Omental fat pad (tissue), 4 donors: ENCODE data around the gene SLC4A4. TPM values are rescaled to one million over a fixed set of nuclear protein-coding genes. Genes with fewer than 3 reads are reported as not detected.

Experiments used
- ATAC-seq: fragments of 150-250 bp; one replicate; pipeline ENCODE4 v1.9.1; 2016; ENCODE audit warnings: mild to moderate bottlenecking, moderate library complexity; ENCODE audit not compliant: low FRiP score
- DNase-seq: peaks from one replicate; pipeline ENCODE4 v3.0.0-alpha.2; 2019; ENCODE audit warnings: low spot score
- total RNA-seq, 4 donors: library from RNA; depleted of rRNA; stranded (reverse); fragments of >200 nt; gene quantifications; one replicate each; pipeline ENCODE4 v1.1.0, GENCODE V29; 2016
- TF ChIP-seq, protein P1 (sequence below), 3 donors: fragments of 450-650 bp; IDR thresholded peaks; one replicate each; pipeline ENCODE4 v1.5.1; 2016 to 2017; ENCODE audit warnings: antibody characterized with exemption in 3 of 3, mild to moderate bottlenecking in 3 of 3, moderate library complexity in 2 of 3

SLC4A4 gene
- total RNA-seq, 4 donors from 2014 or later: 8.4 to 45.6 (median 10.2) TPM

- ATAC-seq: no peak
Measured at GRCh38 chr4:71584585-71584984, 245.8 kb downstream of the SLC4A4 start.

GRCh38 chr4:71586087-71586763 is 247.4 kb downstream of the SLC4A4 start:
- DNase-seq (no peak), ATAC-seq (no peak)
- TF ChIP-seq, protein P1, sequence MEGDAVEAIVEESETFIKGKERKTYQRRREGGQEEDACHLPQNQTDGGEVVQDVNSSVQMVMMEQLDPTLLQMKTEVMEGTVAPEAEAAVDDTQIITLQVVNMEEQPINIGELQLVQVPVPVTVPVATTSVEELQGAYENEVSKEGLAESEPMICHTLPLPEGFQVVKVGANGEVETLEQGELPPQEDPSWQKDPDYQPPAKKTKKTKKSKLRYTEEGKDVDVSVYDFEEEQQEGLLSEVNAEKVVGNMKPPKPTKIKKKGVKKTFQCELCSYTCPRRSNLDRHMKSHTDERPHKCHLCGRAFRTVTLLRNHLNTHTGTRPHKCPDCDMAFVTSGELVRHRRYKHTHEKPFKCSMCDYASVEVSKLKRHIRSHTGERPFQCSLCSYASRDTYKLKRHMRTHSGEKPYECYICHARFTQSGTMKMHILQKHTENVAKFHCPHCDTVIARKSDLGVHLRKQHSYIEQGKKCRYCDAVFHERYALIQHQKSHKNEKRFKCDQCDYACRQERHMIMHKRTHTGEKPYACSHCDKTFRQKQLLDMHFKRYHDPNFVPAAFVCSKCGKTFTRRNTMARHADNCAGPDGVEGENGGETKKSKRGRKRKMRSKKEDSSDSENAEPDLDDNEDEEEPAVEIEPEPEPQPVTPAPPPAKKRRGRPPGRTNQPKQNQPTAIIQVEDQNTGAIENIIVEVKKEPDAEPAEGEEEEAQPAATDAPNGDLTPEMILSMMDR (IDR thresholded peaks at IDR 0.05): no peak

More at GRCh38 chr4:71584585-71584984, 245.8 kb downstream of the SLC4A4 start:
- no peak for DNase-seq
- TF ChIP-seq, protein P1 (IDR thresholded peaks at IDR 0.05): no peak

DNA sequence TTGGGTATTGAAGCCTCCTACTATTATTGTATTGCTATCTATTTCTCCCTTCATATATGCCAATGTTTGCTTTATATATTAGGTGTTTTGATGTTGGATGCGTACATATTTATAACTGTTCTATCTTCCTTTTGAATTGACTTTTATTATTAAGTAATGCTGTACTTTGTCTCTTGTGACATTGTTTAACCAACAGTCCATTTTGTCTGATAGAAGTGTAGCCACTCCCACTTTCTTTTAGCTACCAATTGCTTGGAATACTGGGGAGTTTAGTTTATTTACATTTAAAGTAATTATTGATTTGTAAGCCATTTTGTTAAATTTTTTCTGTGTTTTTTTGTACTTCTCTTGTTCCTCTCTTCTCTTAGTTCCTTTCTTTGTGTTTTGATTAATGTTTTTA is 249.2 kb downstream of the SLC4A4 start:
- TF ChIP-seq, protein P1 (IDR thresholded peaks at IDR 0.05): no peak
- no peak for ATAC-seq

GRCh38 chr4:71592793-71593192 is 254.0 kb downstream of the SLC4A4 start:
- TF ChIP-seq, protein P1 (IDR thresholded peaks at IDR 0.05): no peak
- DNase-seq (no peak), ATAC-seq (no peak)

More for the DNA sequence above, 249.2 kb downstream of the SLC4A4 start:
- no peak for DNase-seq

- no peak for DNase-seq
- ATAC-seq: no peak
- TF ChIP-seq, protein P1 (IDR thresholded peaks at IDR 0.05): no peak
Measured at GRCh38 chr4:71593311-71593710, 254.5 kb downstream of the SLC4A4 start.

- DNase-seq (no peak), ATAC-seq (no peak)
- TF ChIP-seq, protein P1 (IDR thresholded peaks at IDR 0.05): no peak
Measured at GRCh38 chr4:71595576-71596108, 256.8 kb downstream of the SLC4A4 start.

DNA sequence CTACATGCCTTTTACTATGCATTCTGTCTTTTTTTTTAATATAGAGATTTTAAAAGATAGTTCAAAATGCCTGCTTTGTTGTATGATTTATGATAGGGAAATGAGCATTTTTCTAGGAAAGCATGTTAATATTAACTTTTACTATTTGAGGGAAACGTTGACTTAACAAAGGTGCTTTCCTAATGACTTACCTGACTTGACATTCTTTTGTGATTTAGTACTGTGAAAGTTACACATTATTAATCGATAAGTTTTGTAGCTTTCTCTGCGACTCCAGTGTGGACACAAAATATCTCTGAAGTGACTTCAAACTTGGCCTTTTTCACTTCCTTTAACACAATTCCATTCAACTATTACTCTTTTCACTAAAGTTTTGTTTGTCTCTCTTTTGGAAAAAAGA is 260.8 kb downstream of the SLC4A4 start:
- no peak for DNase-seq
- TF ChIP-seq, protein P1 (IDR thresholded peaks at IDR 0.05): no peak
- ATAC-seq: no peak
